PC-3 (cell line): Measurements from ENCODE around the gene CFL2.

Source experiments
- EZH2 ChIP-seq: fragments of 300-600 bp; sonication (generic); IDR thresholded peaks from one replicate; pipeline ENCODE4 v1.6.1; 2017; ENCODE audit warnings: antibody characterized with exemption, mild to moderate bottlenecking, low read length; ENCODE audit not compliant: unreplicated experiment
- EZH2phosphoT487 ChIP-seq: fragments of 300-600 bp; sonication (generic); IDR thresholded peaks from 2 replicates; pipeline ENCODE4 v1.6.1; 2018; ENCODE audit warnings: mild to moderate bottlenecking, antibody characterized with exemption, low read length, borderline replicate concordance
- TF ChIP-seq, protein P1 (sequence below): fragments of 300-600 bp; sonication (generic); conservative IDR thresholded peaks from 2 replicates; pipeline ENCODE4 v1.5.1; 2017; ENCODE audit warnings: antibody characterized with exemption, low read depth, mild to moderate bottlenecking, low read length

GRCh38 chr14:34692348-34692747 is 22.0 kb downstream of the CFL2 start:
- TF ChIP-seq, protein P1, sequence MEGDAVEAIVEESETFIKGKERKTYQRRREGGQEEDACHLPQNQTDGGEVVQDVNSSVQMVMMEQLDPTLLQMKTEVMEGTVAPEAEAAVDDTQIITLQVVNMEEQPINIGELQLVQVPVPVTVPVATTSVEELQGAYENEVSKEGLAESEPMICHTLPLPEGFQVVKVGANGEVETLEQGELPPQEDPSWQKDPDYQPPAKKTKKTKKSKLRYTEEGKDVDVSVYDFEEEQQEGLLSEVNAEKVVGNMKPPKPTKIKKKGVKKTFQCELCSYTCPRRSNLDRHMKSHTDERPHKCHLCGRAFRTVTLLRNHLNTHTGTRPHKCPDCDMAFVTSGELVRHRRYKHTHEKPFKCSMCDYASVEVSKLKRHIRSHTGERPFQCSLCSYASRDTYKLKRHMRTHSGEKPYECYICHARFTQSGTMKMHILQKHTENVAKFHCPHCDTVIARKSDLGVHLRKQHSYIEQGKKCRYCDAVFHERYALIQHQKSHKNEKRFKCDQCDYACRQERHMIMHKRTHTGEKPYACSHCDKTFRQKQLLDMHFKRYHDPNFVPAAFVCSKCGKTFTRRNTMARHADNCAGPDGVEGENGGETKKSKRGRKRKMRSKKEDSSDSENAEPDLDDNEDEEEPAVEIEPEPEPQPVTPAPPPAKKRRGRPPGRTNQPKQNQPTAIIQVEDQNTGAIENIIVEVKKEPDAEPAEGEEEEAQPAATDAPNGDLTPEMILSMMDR: no peak
- TF ChIP-seq EZH2: no peak
- TF ChIP-seq EZH2phosphoT487: no peak
